Activated CD8-positive, alpha-beta memory T cell treated with anti-CD3 and anti-CD28 coated beads for 24 hours (primary cell): ENCODE measurements around the gene SCYL1.

Experiments
- DNase-seq: peaks from one replicate; pipeline ENCODE4 v3.0.0-alpha.2; 2020

SCYL1 gene

DNA sequence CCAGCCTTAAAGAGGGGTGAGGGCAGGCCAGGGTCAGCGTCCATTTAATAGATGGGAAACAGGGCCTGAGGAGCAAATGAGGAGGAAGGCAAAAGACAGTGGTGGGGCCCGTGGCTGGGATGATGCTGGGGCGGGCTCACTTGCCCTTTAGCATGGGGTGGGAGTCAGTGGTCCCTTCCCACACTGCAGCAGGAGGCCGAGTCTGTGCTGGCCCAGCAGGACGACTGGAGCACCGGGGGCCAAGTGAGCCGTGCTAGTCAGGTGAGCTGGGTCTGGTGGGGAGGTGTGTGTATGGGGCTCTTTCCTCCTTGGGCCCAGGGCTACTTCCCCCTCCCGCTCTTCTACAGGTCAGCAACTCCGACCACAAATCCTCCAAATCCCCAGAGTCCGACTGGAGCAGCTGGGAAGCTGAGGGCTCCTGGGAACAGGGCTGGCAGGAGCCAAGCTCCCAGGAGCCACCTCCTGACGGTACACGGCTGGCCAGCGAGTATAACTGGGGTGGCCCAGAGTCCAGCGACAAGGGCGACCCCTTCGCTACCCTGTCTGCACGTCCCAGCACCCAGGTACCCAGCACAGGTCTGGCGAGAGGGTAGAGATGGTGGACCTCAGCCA is 12.8 kb downstream of the SCYL1 start:
- DNase-seq: no peak

- no peak for DNase-seq
These were observed 13.5 kb downstream of the SCYL1 start for GRCh38 chr11:65538232-65538914.

- no peak for DNase-seq
These were observed 14.2 kb downstream of the SCYL1 start for GRCh38 chr11:65538915-65539743.

DNA sequence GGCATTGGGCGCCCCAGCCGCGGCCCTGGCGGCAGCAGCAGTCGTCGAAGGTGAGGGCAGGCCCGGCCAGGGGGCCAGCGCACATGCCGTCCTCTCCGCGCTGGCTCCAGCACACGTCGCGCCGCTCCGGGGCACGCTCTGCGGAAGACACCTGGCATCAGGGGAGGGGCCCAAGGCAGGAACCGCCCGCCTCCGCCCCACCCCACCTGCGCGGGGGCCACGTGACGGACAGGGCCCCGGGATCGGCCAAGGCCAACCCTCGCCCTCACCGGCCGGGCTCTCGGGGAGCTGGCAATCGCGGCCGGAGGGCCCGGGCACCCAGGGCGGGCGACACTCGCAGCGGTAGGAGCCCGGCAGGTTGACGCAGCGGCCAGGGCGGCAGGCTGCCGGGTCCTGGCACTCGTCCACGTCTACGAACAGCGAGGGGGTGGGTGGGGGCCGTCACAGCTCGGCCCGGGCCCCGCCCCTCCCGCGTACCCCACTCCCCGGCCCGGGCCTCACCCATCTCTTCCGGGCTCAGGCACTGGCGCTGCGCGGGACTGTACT is 14.9 kb downstream of the SCYL1 start:
- DNase-seq: no peak

DNA sequence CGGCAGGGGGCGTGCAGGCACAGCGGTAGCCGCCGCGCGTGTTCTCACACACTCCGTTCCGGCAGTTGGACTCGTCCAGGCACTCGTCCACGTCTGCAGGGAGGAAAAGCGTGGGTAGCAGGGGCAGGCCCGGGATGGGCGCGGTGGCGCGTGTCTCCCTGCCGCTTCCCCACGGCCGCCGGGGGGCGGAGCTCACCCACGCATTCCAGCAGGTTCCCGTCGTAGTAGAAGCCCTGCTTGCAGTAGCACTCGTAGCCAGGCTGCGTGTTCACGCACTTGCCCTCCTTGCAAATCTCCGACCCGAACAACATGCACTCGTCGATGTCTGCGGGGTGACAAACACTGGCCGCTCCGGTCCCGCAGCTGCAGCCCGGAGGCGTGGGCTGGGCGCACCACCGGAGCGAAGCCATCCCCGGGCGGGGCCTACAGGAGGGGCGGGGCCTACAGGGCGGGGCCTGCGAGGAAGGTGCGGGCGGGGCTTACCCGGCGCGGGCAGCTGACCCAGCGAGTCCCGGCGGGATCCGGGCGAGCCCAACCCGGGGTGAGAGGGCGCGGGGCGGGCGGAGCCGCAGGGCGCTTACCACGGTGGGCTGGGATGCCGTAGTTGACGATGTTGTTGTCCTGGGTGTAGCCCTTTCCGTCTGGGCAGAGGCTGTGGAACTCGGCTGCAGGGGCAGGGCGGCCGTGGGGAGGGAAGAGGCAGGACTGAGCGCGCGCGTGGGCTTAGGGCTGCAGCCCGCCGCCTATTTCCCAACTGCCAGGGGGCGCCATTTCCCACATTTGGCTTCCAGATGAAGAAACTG is 15.6 kb downstream of the SCYL1 start:
- peak; percentile 96 for DNase-seq

- DNase-seq: no peak
These were observed 16.5 kb downstream of the SCYL1 start for GRCh38 chr11:65541093-65541982.

- DNase-seq: no peak
These were observed 18.0 kb downstream of the SCYL1 start for GRCh38 chr11:65542738-65543390.

GRCh38 chr11:65545853-65546216 is 21.0 kb downstream of the SCYL1 start:
- no peak for DNase-seq

DNA sequence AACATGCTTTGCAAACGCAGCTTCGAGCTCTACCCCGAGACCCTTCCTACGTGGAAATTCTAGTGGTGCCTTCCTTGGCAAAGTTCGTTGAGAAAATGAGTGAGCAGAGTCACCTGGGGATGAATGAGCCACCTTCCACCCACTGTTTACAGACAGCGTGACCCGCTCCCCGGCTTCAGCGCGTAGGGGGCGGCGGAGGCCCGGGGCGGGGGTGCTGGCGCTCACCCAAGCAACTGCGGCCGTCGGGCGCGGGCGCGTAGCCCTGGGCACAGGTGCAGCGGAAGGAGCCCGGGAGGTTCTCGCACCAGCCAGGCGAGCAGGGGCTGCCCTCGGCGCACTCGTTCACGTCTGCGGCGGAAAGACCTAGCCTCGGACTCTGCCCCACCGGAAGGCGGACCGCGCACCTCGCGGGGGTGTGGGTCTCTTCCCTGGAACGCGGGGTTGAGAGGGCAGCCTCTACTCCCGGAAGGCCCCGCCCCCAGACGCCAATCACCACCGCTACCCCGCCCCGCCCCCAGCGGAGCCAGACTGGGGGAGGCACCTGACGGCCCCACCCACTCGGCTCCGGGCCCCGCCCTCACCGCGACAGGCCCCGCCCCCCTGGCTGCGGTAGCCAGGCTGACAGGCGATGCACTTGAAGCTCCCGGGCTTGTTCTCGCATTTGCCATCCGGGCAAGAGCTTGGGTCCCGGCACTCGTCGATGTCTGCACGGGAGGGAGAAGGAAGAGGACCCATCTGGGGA is 21.5 kb downstream of the SCYL1 start:
- DNase-seq: peak; percentile 100

DNA sequence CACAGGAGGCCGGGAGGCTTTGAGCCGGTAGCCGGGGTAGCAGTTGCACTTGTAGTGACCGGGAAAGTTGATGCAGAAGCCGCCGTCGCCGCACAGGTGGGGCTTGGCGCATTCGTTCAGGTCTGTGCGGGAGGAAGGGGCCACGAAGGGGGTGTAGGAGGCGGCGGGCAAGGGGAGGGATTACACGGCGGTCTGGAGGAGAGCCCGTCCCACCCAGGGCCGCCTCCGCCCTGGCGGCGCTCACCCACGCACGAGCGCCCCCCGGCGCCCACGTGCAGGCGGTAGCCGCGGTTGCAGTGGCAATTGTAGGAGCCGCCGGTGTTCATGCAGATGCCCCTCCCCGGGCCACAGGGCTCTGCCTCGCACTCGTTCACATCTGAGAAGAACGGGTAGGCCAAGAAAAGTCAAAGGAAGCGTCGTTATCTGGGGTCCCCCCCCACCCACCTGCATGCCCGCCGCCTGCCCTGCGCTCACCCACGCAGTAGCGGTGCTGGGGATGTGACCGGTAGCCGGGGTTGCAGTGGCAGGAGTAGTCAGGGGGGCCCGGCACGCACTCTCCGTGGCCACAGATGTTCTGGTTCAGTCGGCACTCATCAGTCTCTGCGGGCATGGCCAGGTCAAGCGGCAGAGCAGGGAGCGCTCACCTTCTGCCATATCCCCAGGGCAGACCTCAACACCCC is 22.7 kb downstream of the SCYL1 start:
- DNase-seq: peak; percentile 65

DNA sequence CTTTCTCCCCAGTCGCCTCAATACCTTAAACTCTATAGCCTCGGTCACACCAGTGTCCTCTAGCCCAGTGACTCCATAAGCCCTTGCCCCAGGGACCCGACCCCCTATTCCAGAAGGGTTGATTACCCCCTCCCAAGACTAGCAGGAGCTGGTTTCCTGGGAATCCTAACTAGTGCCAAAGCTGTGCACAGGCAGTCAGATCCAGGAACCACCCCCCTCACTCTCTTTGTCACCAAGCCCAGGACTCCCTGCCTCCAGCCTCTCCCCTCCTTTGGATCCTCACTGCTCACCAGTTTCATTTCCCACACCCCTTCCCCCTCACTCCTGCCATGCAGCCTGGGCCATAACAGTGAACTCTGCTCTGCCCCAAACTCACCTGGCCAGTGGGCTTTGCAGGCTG is 23.5 kb downstream of the SCYL1 start:
- DNase-seq: no peak

- no peak for DNase-seq
These were observed 24.2 kb downstream of the SCYL1 start for GRCh38 chr11:65549096-65549495.

DNA sequence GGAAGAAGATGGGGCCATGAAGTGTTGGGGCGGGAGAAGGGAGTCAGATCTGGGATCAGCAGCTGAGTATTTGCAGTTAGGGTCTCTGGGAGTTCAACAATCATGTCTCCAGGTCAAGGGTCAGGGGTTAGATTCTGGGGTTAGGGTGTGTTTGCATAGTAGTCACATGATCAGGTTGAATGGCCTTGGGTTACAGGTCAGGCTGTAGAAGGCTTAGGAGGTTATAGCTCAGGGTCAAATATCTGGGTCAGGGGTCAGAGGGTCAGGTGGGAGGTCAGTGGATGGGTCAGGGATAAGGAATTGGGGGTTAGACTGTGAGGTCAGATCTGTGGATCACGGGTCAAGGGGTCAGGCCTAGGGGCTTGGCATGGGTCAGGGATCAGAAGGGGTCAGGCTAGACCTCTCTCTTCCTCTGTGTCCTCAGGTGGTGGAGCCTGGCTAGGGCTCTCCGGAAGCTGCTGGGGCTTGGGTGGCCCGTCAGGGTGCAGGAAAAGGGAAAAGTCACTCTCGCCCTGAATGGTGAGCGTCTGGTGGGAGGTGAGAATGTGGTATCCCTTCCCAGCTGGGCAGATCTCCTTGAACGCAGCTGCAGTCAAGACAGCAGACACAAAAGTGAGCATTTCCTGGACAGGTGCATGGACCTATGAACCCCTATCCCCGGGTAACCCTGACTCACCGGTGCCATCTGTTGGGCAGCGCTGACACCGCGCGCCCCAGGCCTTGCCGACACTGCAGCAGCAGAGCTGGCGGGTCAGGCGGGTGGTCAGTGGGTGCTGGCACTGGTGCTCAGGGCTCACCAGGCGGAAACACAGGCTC is 26.9 kb downstream of the SCYL1 start:
- peak; percentile 82 for DNase-seq

DNA sequence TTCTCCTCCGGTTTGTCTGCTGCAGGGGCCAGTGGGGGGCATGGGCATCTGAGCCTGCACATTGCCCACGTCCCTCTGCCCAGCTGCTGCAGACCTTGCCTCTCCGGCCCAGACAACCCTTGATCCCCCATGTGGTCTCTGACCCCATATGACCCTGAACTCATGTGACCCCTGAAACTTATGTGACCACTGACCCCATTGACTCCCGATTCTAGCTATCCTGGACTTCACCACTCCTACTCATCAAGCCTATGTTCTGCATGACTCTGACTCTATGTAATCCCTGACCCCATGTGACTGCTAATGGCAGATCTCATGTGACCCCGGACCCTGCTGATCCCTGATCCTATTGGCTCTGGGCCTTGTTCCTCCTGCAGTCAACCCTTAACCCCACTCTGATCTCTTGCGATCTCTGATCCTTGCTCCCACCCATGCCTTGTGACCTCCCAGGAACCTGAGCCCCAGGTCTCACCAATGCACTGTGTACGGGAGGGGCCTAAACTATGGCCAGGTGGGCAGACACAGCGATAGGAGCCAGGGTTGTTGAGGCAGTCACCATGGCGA is 27.6 kb downstream of the SCYL1 start:
- peak; percentile 59 for DNase-seq

- peak; percentile 81 for DNase-seq
These were observed 28.6 kb downstream of the SCYL1 start for GRCh38 chr11:65553301-65554001.

GRCh38 chr11:65554057-65554818 is 29.4 kb downstream of the SCYL1 start:
- no peak for DNase-seq

- DNase-seq: peak; percentile 57
These were observed 30.1 kb downstream of the SCYL1 start for GRCh38 chr11:65554842-65555430.
